GM11168 (cell line): ENCODE measurements around the gene BBLN.

Source experiments
- in situ Hi-C: fragments of 300-500 bp; cut with MboI; formaldehyde crosslinking; loops from one replicate; pipeline ENCODE4 v1.12.0; 2022; ENCODE audit warnings: low sequenced_read_pairs; ENCODE audit not compliant: unreplicated experiment

BBLN gene

DNA sequence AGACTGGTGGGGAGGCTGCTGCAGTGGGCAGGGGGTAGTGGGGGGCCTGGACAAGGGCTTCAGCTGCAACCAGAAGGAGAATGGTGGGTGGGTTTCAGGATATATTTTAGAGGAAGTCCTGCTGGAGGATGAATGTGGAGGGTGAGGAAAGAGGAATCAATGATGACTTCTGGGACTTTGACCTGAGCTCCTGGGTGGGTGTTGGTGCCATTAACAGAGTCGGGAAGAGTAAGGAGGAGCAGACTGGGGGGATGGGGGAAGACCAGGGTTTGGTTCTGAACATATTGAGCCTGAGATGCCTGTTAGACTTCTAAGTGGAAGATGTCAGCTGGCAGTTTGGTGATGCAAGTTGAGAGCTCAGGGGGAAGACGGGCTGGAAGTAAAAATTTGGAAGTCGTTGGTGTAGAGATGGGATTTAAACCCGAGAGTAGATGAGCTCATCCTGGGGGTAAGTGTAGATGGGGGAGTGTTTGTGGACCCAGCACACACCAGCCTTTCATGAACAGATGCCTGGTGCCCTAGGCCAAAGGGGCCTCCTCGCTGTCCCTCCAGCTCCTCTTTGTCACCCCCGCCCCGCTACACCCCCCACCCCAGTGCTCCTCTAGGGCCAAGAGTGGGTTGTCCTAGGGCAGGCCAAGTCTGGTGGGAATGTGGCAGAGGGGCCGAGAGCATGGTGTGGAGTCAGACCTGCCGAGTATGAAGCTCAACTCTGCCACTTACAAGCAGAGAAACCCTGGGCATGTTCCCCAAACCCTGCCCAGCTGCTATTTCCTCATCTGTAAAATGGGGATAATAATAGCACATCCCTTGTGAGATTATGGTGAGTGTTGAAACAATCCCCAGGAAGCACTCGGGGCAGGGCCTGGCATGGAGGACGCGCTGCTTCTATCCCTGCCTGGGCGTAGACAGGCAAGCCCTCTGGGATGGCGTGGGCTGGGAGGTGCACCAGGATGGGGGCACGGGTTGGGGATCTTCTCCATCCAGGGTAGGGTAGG, 47.1 kb downstream of the BBLN start:
- in situ Hi-C loops = no loop called here

DNA sequence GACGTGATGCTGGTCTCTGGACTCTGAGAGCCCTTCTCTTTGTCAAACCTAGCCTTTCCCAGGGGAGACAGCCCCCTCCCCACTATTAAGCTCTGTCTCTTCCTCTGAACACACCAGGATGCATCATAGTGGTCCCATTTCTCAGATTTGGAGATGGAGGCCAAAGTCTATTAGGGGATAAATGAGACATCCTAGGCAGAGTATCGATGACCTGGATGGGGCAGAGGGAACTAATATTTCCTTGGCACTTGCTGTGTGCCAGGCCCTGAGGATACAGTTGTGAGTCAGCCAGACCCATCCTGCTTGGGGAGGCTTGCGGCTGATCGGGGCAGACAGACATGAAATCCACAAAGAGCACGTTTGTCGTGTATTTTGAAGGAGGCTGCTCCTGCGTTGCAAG, 48.3 kb downstream of the BBLN start:
- in situ Hi-C loops = no loop called here

DNA sequence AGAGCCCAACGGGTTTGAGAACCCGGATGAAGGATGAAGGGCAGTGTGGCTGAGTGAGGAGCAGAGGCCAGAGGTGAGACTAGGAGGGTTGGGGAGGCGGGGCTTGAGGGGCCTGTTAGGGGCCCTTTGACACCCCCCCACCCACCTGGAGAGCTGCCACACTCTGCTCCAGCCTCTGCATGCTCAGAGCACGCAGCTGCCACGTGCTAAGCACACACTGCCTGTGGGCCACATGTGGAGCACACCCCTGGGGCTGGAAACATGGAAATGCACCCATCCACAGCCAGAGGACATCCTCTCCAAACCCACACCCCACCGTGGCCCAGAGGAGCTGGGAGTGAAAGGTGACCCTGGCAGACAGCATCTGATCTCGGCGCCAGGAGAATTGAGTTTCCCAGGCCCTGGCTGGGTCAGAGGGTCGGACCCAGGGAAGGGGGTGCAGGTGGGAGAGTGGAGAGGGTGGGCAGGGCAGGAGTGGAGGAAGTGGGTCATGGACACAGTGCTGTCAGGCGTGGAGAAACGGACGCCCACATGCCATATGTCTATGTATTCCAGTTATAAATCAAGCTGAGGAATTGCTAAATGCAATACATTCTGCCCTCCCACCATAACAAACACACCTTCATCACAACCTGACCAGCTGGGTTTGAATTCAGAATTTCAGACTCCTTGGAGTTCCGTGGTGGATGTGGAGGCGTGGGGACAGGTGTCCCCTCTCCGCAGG, 49.0 kb downstream of the BBLN start:
- in situ Hi-C loops = no loop called here

DNA sequence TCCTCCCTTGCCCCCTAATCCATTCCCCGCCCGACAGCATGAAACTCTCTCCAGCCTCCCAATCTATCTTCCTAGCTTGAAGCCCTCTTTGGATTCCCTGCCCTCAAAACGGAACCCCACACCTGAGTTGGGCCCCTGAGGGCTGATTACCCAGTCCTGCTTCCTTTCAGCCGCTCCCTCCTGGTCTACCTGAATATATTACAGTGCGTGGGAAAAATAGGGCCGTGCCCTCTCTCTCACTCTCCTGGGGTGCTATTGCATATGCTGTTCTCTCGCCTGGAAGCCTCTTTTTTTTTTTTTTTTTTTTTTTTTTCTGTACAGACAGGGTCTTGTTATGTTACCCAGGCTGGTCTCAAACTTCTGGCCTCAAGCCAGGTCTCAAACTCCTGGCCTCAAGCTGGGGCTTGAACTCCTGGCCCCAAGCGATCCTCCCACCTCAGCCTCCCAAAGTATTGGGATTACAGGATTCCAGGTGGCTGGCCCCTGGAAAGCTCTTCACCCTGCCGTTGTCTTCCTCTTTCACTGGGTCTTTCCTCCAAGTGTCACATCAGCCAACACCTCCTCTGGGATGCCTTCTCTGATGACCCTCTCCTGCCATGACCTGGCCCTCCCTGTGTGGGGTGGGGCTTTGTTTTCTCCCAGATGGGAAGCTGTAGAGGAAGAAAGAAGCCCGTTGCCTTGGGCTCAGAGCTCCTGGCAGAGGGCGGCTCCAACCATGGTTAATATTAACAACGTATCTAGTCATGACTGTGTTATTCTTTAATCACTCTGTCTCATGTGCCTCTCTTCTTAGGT, 51.3 kb downstream of the BBLN start:
- in situ Hi-C loops = no loop called here

DNA sequence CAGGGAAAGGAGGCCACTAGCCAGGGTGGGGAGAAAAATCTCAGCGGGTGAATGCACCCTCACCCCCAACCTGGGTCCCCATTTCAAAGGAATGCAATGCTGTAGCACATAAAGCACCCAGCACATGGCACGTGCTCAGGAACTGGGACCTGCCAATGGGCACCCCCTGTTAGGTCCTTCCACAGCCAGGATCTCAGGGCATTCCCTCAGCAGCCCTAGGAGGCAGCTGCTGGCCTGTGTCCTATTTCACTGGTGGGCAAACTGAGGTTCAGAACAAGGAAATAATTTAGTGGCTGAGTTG, 51.9 kb downstream of the BBLN start:
- in situ Hi-C loops = no loop called here
